MCF 10A (cell line): ENCODE measurements around the gene TMBIM1. TPM values are rescaled to one million over a fixed set of nuclear protein-coding genes. Genes with fewer than 3 reads are reported as not detected.

Experiments used
- BruUV-seq: library from RNA; stranded (reverse); fragments of 400-500 nt; replicated peaks from 2 replicates; lab custom pipeline; 2021; lab: Mats Ljungman, UMichigan
- CTCF ChIA-PET: fragments of 300-600 bp; sonication (Branson Sonifier 250); formaldehyde crosslinking; extraction: SDS; loops from one replicate; lab custom pipeline; 2021; ENCODE audit warnings: antibody characterized with exemption, inconsistent platforms; lab: Yijun Ruan, JAX
- POLR2A ChIA-PET: fragments of 300-600, 350-650 bp; sonication (Branson Sonifier 250); formaldehyde crosslinking; extraction: SDS; loops from one replicate; lab custom pipeline; 2020; ENCODE audit warnings: antibody characterized with exemption, inconsistent platforms; lab: Yijun Ruan, JAX
- DNase-seq: peaks from one replicate; pipeline ENCODE4 v3.0.0-alpha.2; 2018; ENCODE audit not compliant: unreplicated experiment
- H3K27ac Mint-ChIP-seq: one replicate; pipeline ENCODE4 v1.8.0; 2022; ENCODE audit warnings: mild to moderate bottlenecking, low read depth, mixed read lengths; ENCODE audit not compliant: unreplicated experiment
- H3K27me3 Mint-ChIP-seq: one replicate; pipeline ENCODE4 v1.8.0; 2022; ENCODE audit warnings: mixed read lengths; ENCODE audit not compliant: insufficient read depth, unreplicated experiment
- H3K36me3 Mint-ChIP-seq: one replicate; pipeline ENCODE4 v1.8.0; 2022; ENCODE audit warnings: mild to moderate bottlenecking, moderate library complexity, mixed read lengths; ENCODE audit not compliant: insufficient read depth, unreplicated experiment
- H3K4me1 Mint-ChIP-seq: one replicate; pipeline ENCODE4 v1.8.0; 2022; ENCODE audit warnings: mixed read lengths; ENCODE audit not compliant: insufficient read depth, unreplicated experiment
- H3K4me3 Mint-ChIP-seq: one replicate; pipeline ENCODE4 v1.8.0; 2022; ENCODE audit warnings: mild to moderate bottlenecking, moderate library complexity, mixed read lengths; ENCODE audit not compliant: unreplicated experiment
- H3K9me3 Mint-ChIP-seq: one replicate; pipeline ENCODE4 v1.8.0; 2022; ENCODE audit warnings: mixed read lengths; ENCODE audit not compliant: unreplicated experiment
- CTCF ChIP-seq: fragments of 200-600 bp; IDR thresholded peaks from one replicate; pipeline ENCODE4 v1.8.0; 2022; ENCODE audit warnings: antibody characterized with exemption, mild to moderate bottlenecking; ENCODE audit not compliant: unreplicated experiment
- intact Hi-C: fragments of 100-400 bp; cut with micrococcal nuclease; formaldehyde crosslinking; loops from 2 replicates; pipeline ENCODE4 v1.14.1; 2022
- total RNA-seq: library from RNA; stranded (reverse); gene quantifications from 2 replicates; pipeline ENCODE4 v1.2.3, GENCODE V29; 2022

The TMBIM1 gene
- total RNA-seq, 1 experiment from 2014 or later, result 107 TPM

- Mint-ChIP-seq H3K36me3 (no peaks in the 10 kb centered on the region), H3K27me3 (no peaks in the 10 kb centered on the region), H3K4me1 (no peaks in the 10 kb centered on the region), H3K4me3 (no peak overlapping the region), H3K9me3 (no peaks in the 10 kb centered on the region), H3K27ac (no peak overlapping the region)
- TF ChIP-seq CTCF, result no peak
- CTCF ChIA-PET, result interaction anchor here (1.3 kb wide), 1 partner anchor 9 kb away, joined by 4 read pairs; no protein-coding TSS in a partner anchor
- no peak for DNase-seq
- intact Hi-C loops, result no loop called here
- POLR2A ChIA-PET, result no interaction called here
- no TSS peak for BruUV-seq
These were observed 18.7 kb upstream of the TMBIM1 start for GRCh38 chr2:218310853-218311540.

- Mint-ChIP-seq H3K4me3 (no peak overlapping the region), H3K4me1 (no peaks in the 10 kb centered on the region), H3K27ac (no peak overlapping the region), H3K9me3 (no peaks in the 10 kb centered on the region), H3K36me3 (no peaks in the 10 kb centered on the region), H3K27me3 (no peaks in the 10 kb centered on the region)
- DNase-seq, result no peak
- intact Hi-C loops, result no loop called here
- POLR2A ChIA-PET, result interaction anchor here (0.7 to 1.7 kb wide), 3 partner anchors 9 to 224 kb away, joined by 3 to 4 read pairs (median 3); no protein-coding TSS in a partner anchor
- TF ChIP-seq CTCF, result no peak
- BruUV-seq, result no TSS peak
- CTCF ChIA-PET, result interaction anchor here (0.5 to 2.3 kb wide), 9 partner anchors 8 to 1395 kb away, joined by 3 to 14 read pairs (median 3); partner anchors contain the start of genes CATIP and TMBIM1
These were observed 15.2 kb upstream of the TMBIM1 start for GRCh38 chr2:218307415-218308090.

- H3K9me3 Mint-ChIP-seq, result no peaks in the 10 kb centered on the region
- no peaks in the 10 kb centered on the region for H3K27me3 Mint-ChIP-seq
- peaks cover 1% of the 10 kb centered on the region for H3K4me1 Mint-ChIP-seq
- intact Hi-C loops, result no loop called here
- no peaks in the 10 kb centered on the region for H3K36me3 Mint-ChIP-seq
- BruUV-seq, result no TSS peak
- DNase-seq, result no peak
- no peak for TF ChIP-seq CTCF
- ChIA-PET CTCF (interaction anchor here (0.7 to 2.3 kb wide), 6 partner anchors 9 to 90 kb away, joined by 3 to 14 read pairs (median 3); partner anchors contain the start of gene CATIP), POLR2A (interaction anchor here (0.6 kb wide), 1 partner anchor 49 kb away, joined by 4 read pairs; no protein-coding TSS in a partner anchor)
- H3K27ac Mint-ChIP-seq, result no peak overlapping the region
- H3K4me3 Mint-ChIP-seq, result no peak overlapping the region
These were observed 14.0 kb upstream of the TMBIM1 start for GRCh38 chr2:218306184-218306920.

- H3K27ac Mint-ChIP-seq, result no peak overlapping the region
These were observed 13.1 kb upstream of the TMBIM1 start for GRCh38 chr2:218305383-218305782.

More at GRCh38 chr2:218305383-218305782, 13.1 kb upstream of the TMBIM1 start:
- Mint-ChIP-seq H3K27me3 (no peaks in the 10 kb centered on the region), H3K4me1 (peaks cover 4% of the 10 kb centered on the region), H3K36me3 (no peaks in the 10 kb centered on the region), H3K4me3 (no peak overlapping the region), H3K9me3 (no peaks in the 10 kb centered on the region)
- intact Hi-C loops, result no loop called here
- ChIA-PET POLR2A (no interaction called here), CTCF (interaction anchor here (0.6 to 2.3 kb wide), 3 partner anchors 9 to 77 kb away, joined by 4 to 14 read pairs (median 4); partner anchors contain the start of genes CATIP and SLC11A1)
- no TSS peak for BruUV-seq
- no peak for DNase-seq
- no peak for TF ChIP-seq CTCF
